Thyroid gland (tissue), 4 donors: ENCODE measurements around the gene SLC19A2. TPM values are rescaled to one million over a fixed set of nuclear protein-coding genes. Genes with fewer than 3 reads are reported as not detected.
A peak's percentile ranks its signal among the peaks of the same experiment; 100 is the strongest.

ENCODE experiments used
- DNase-seq, 2 donors: peaks; one replicate each; pipeline ENCODE4 v3.0.0-alpha.2; 2019
- H3K27ac ChIP-seq, 3 donors: fragments of 200-600 bp; sonication (generic); 1 replicate in 2 of 3; 2 replicates in 1 of 3; pipeline ENCODE4 v1.5.1; 2016 to 2019; ENCODE audit warnings: mild to moderate bottlenecking in 1 of 3, moderate library complexity in 1 of 3
- H3K27me3 ChIP-seq: fragments of 200-600 bp; sonication (generic); one replicate; pipeline ENCODE4 v1.5.1; 2019
- H3K36me3 ChIP-seq, 2 donors: fragments of 200-600 bp; sonication (generic); one replicate each; pipeline ENCODE4 v1.5.1; 2016 to 2019
- H3K4me1 ChIP-seq, 2 donors: fragments of 200-600 bp; sonication (generic); one replicate each; pipeline ENCODE4 v1.5.1; 2017 to 2019
- H3K4me3 ChIP-seq, 3 donors: fragments of 200-600 bp; sonication (generic); replicated peaks in 1 of 3; 1 replicate in 2 of 3; 2 replicates in 1 of 3; pipeline ENCODE4 v1.5.1; 2016; ENCODE audit warnings: mild to moderate bottlenecking in 1 of 3
- H3K9me3 ChIP-seq: fragments of 200-600 bp; sonication (generic); one replicate; pipeline ENCODE4 v1.5.1; 2017
- CTCF ChIP-seq, 6 experiments: fragments of 200-600 bp in 3 of 6; fragments of 450-650 bp in 3 of 6; sonication (generic) in 3 of 6; IDR thresholded peaks; one replicate each; pipeline ENCODE4 v1.5.1; 2016 to 2019; ENCODE audit warnings: antibody characterized with exemption in 6 of 6, mild to moderate bottlenecking in 2 of 6, inconsistent platforms in 1 of 6, moderate library complexity in 1 of 6
- POLR2A ChIP-seq, 2 donors: fragments of 450-650 bp; IDR thresholded peaks; one replicate each; pipeline ENCODE4 v1.6.1; 2017; ENCODE audit warnings: antibody characterized with exemption in 2 of 2, mild to moderate bottlenecking in 2 of 2, moderate library complexity in 1 of 2
- WGBS, 2 donors: methylation state at CpG; one replicate each; pipeline ENCODE4 v1.1.5; 2017; 5-methylcytosine and 5-hydroxymethylcytosine counted together
- intact Hi-C: fragments of 100-400 bp; cut with DNase I; formaldehyde crosslinking; loops from one replicate; pipeline ENCODE4 v1.15.1; 2023
- total RNA-seq, 4 donors: library from RNA; depleted of rRNA; stranded (reverse); fragments of >200 nt; gene quantifications; one replicate each; pipeline ENCODE4 v1.2.3, GENCODE V29; 2016

SLC19A2 gene
- total RNA-seq, 4 donors from 2014 or later = 19.0 to 41.0 (median 27.8) TPM

- TF ChIP-seq POLR2A (IDR thresholded peaks at IDR 0.05) (peak in 1 of 2 donors; percentile 24), CTCF (IDR thresholded peaks at IDR 0.05) (no peak)
- H3K4me3 ChIP-seq = peak overlapping the region; percentile 85 to 89 (median 87)
- no peaks in the 10 kb centered on the region for H3K27me3 ChIP-seq
- intact Hi-C loops = no loop called here
- WGBS, 2 donors = 9 to 10% methylated on average over 15 of the region's 15 CpGs
- peak overlapping the region; percentile 96 to 98 (median 98) for H3K27ac ChIP-seq
- no peaks in the 10 kb centered on the region for H3K9me3 ChIP-seq
- H3K4me1 ChIP-seq = peaks cover 16 to 31% of the 10 kb centered on the region in 2 donors
- peak; percentile 62 to 72 for DNase-seq
- no peaks in the 10 kb centered on the region for H3K36me3 ChIP-seq
Observed at GRCh38 chr1:169484683-169485430, 887 bp downstream of the SLC19A2 start.

- no peaks in the 10 kb centered on the region for H3K27me3 ChIP-seq
- H3K36me3 ChIP-seq = no peaks in the 10 kb centered on the region
- peak overlapping the region; percentile 5 to 98 (median 98) for H3K27ac ChIP-seq
- 61 to 67% methylated on average over 4 of the region's 4 CpGs for WGBS, 2 donors
- TF ChIP-seq POLR2A (IDR thresholded peaks at IDR 0.05) (no peak), CTCF (IDR thresholded peaks at IDR 0.05) (no peak)
- H3K9me3 ChIP-seq = no peaks in the 10 kb centered on the region
- peaks cover 16 to 31% of the 10 kb centered on the region in 2 donors for H3K4me1 ChIP-seq
- intact Hi-C loops = no loop called here
- no peak for DNase-seq
- H3K4me3 ChIP-seq = peak overlapping the region in 2 of 3 donors; percentile 4 to 87
Observed at GRCh38 chr1:169484101-169484500, 1.6 kb downstream of the SLC19A2 start.

- peak overlapping the region in 2 of 3 donors; percentile 98 for H3K27ac ChIP-seq
- intact Hi-C loops = no loop called here
- WGBS, 2 donors = 53 to 66% methylated on average over 5 of the region's 5 CpGs
- TF ChIP-seq POLR2A (IDR thresholded peaks at IDR 0.05) = peak in 1 of 2 donors; percentile 81
- TF ChIP-seq CTCF (IDR thresholded peaks at IDR 0.05) = no peak
- peaks cover 16 to 31% of the 10 kb centered on the region in 2 donors for H3K4me1 ChIP-seq
- peak overlapping the region in 1 of 3 donors; percentile 87 for H3K4me3 ChIP-seq
- DNase-seq = peak; percentile 32 to 54
- no peaks in the 10 kb centered on the region for H3K36me3 ChIP-seq
- no peaks in the 10 kb centered on the region for H3K27me3 ChIP-seq
- H3K9me3 ChIP-seq = no peaks in the 10 kb centered on the region
Observed at GRCh38 chr1:169483500-169483966, 2.2 kb downstream of the SLC19A2 start.

- H3K27me3 ChIP-seq = no peaks in the 10 kb centered on the region
- H3K4me3 ChIP-seq = no peak overlapping the region
- H3K4me1 ChIP-seq = peaks cover 11 to 15% of the 10 kb centered on the region in 2 donors
- 95 to 100% methylated on average over 1 of the region's 1 CpG for WGBS, 2 donors
- intact Hi-C loops = no loop called here
- DNase-seq = no peak
- peaks cover 5 to 12% of the 10 kb centered on the region in 2 donors for H3K36me3 ChIP-seq
- TF ChIP-seq POLR2A (IDR thresholded peaks at IDR 0.05) = no peak
- TF ChIP-seq CTCF (IDR thresholded peaks at IDR 0.05) = no peak
- H3K9me3 ChIP-seq = no peaks in the 10 kb centered on the region
- no peak overlapping the region for H3K27ac ChIP-seq
Observed at GRCh38 chr1:169479363-169480066, 6.2 kb downstream of the SLC19A2 start.
